Tibial artery (tissue), 4 donors: Measurements from ENCODE around the gene SCAMP4.

Experiments
- DNase-seq, 2 donors: peaks; one replicate each; pipeline ENCODE4 v3.0.0-alpha.2; 2019
- H3K27ac ChIP-seq, 2 donors: fragments of 200-600 bp; sonication (generic) in 1 of 2; 1 replicate in 1 of 2; 2 replicates in 1 of 2; pipeline ENCODE4 v1.5.1; 2018 to 2019; ENCODE audit warnings: mild to moderate bottlenecking in 1 of 2
- H3K27me3 ChIP-seq, 2 donors: fragments of 200-600 bp; sonication (generic) in 1 of 2; one replicate each; pipeline versions ENCODE4 v1.5.1 to v1.6.0; 2016 to 2019
- H3K36me3 ChIP-seq, 3 donors: fragments of 200-600 bp; sonication (generic) in 2 of 3; one replicate each; pipeline ENCODE4 v1.5.1; 2016 to 2019; ENCODE audit warnings: mild to moderate bottlenecking in 2 of 3
- H3K4me1 ChIP-seq, 4 donors: fragments of 200-600 bp; sonication (generic) in 2 of 4; 1 replicate in 3 of 4; 2 replicates in 1 of 4; pipeline ENCODE4 v1.5.1; 2016 to 2019
- H3K4me3 ChIP-seq, 2 donors: fragments of 200-600 bp; sonication (generic) in 1 of 2; 1 replicate in 1 of 2; 2 replicates in 1 of 2; pipeline ENCODE4 v1.5.1; 2018 to 2019; ENCODE audit warnings: mild to moderate bottlenecking in 2 of 2
- H3K9me3 ChIP-seq, 3 donors: fragments of 200-600 bp; sonication (generic) in 1 of 3; one replicate each; pipeline ENCODE4 v1.5.1; 2016 to 2019
- CTCF ChIP-seq, 2 experiments: fragments of 200-600 bp in 1 of 2; fragments of 450-650 bp in 1 of 2; IDR thresholded peaks; one replicate each; pipeline ENCODE4 v1.5.1; 2017 to 2019; ENCODE audit warnings: antibody characterized with exemption in 2 of 2, mild to moderate bottlenecking in 1 of 2, moderate library complexity in 1 of 2
- intact Hi-C: fragments of 100-400 bp; cut with DNase I; formaldehyde crosslinking; loops from one replicate; pipeline ENCODE4 v1.15.0; 2023; ENCODE audit warnings: low total_unique reads

The SCAMP4 gene

GRCh38 chr19:1909761-1910080 lies 4.5 kb downstream of the SCAMP4 start:
- Histone ChIP-seq H3K4me1 (peaks cover 0 to 56% (median 7%) of the 10 kb centered on the region in 4 donors), H3K27me3 (no peaks in the 10 kb centered on the region), H3K9me3 (no peaks in the 10 kb centered on the region), H3K4me3 (no peak overlapping the region), H3K27ac (no peak overlapping the region), H3K36me3 (peaks cover 0 to 28% (median 25%) of the 10 kb centered on the region in 3 donors)
- intact Hi-C loops: no loop called here
- TF ChIP-seq CTCF (IDR thresholded peaks at IDR 0.05): no peak
- DNase-seq: no peak

DNA sequence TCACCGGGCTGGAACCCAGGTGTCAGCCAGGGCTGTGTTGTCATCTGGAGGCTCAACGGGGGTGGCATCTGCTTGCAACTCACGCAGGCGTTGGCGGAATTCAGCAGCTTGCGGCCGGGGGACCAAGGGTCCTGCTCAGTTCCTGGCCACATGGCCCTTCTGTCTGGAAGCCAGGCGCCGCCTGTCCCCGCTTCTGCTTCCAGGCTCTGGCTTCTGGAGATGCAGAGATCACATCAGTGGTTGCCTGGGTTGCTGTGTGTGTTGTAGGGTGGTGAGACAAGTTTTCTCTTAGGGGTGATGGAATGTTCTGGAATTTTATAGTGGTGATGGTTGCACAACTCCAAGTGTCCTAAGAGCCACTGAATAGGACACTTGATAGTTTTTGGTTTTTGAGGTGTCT lies 5.0 kb downstream of the SCAMP4 start:
- Histone ChIP-seq H3K4me3 (no peak overlapping the region), H3K27me3 (no peaks in the 10 kb centered on the region), H3K4me1 (peaks cover 0 to 53% (median 6%) of the 10 kb centered on the region in 4 donors), H3K9me3 (no peaks in the 10 kb centered on the region), H3K36me3 (peaks cover 0 to 32% (median 30%) of the 10 kb centered on the region in 3 donors), H3K27ac (no peak overlapping the region)
- no peak for DNase-seq
- intact Hi-C loops: no loop called here
- TF ChIP-seq CTCF (IDR thresholded peaks at IDR 0.05): no peak

GRCh38 chr19:1911098-1911497 lies 5.9 kb downstream of the SCAMP4 start:
- H3K9me3 ChIP-seq: no peaks in the 10 kb centered on the region
- H3K4me1 ChIP-seq: peaks cover 0 to 46% (median under 1%) of the 10 kb centered on the region in 4 donors
- no peak for DNase-seq
- no peak overlapping the region for H3K4me3 ChIP-seq
- TF ChIP-seq CTCF (IDR thresholded peaks at IDR 0.05): no peak
- peaks cover 0 to 34% (median 32%) of the 10 kb centered on the region in 3 donors for H3K36me3 ChIP-seq
- H3K27me3 ChIP-seq: no peaks in the 10 kb centered on the region
- no peak overlapping the region for H3K27ac ChIP-seq
- intact Hi-C loops: no loop called here

GRCh38 chr19:1911995-1912394 lies 6.8 kb downstream of the SCAMP4 start:
- DNase-seq: no peak
- no peak overlapping the region for H3K27ac ChIP-seq
- peaks cover 0 to 41% (median 34%) of the 10 kb centered on the region in 3 donors for H3K36me3 ChIP-seq
- no peaks in the 10 kb centered on the region for H3K9me3 ChIP-seq
- no peak for TF ChIP-seq CTCF (IDR thresholded peaks at IDR 0.05)
- no peak overlapping the region for H3K4me3 ChIP-seq
- peaks cover 0 to 40% (median 0%) of the 10 kb centered on the region in 4 donors for H3K4me1 ChIP-seq
- intact Hi-C loops: no loop called here
- H3K27me3 ChIP-seq: no peaks in the 10 kb centered on the region

- no peak for TF ChIP-seq CTCF (IDR thresholded peaks at IDR 0.05)
- H3K4me1 ChIP-seq: peaks cover 0 to 31% (median 0%) of the 10 kb centered on the region in 4 donors
- intact Hi-C loops: no loop called here
Measured at GRCh38 chr19:1912760-1913505, 7.7 kb downstream of the SCAMP4 start.

More at GRCh38 chr19:1912760-1913505, 7.7 kb downstream of the SCAMP4 start:
- Histone ChIP-seq H3K9me3 (no peaks in the 10 kb centered on the region), H3K27me3 (no peaks in the 10 kb centered on the region), H3K36me3 (peaks cover 0 to 50% (median 41%) of the 10 kb centered on the region in 3 donors), H3K27ac (no peak overlapping the region), H3K4me3 (no peak overlapping the region)
- no peak for DNase-seq
